Anterior cingulate cortex (tissue), 58 donors: ENCODE measurements around the gene KLKB1.
"Not testable (repeated sequence)": the region's sequence is repeated elsewhere in the genome, so short reads cannot be mapped to it uniquely, and the experiment has no call there.

Experiments
- DNase-seq, 58 donors: peaks; one replicate each; lab custom pipeline; 2025; lab: John Stamatoyannopoulos, UW

KLKB1 gene

GRCh38 chr4:186260504-186261448 is 33.5 kb downstream of the KLKB1 start:
- DNase-seq = no peak

DNA sequence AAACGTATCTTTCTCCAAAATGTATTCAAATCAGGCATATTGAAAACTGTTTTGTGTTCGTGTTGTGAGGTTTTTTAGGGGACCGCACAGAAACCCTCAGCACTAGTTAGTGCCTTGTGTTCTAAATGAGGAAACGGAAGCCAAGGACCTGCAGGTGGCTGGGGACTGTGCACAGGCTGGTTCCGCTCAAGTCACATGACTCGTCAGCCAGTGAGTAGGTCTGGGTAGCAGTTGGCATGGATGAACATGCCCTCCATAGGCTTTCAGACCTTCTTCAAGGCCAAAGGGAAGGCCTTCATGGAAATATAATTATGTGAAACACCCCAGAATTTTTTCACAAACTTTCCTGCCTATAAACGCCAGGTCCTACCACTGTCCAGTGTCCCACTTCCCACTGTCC is 37.4 kb downstream of the KLKB1 start:
- DNase-seq = no peak

- not testable (repeated sequence) for DNase-seq
Observed at GRCh38 chr4:186265250-186265649, 37.9 kb downstream of the KLKB1 start.

DNA sequence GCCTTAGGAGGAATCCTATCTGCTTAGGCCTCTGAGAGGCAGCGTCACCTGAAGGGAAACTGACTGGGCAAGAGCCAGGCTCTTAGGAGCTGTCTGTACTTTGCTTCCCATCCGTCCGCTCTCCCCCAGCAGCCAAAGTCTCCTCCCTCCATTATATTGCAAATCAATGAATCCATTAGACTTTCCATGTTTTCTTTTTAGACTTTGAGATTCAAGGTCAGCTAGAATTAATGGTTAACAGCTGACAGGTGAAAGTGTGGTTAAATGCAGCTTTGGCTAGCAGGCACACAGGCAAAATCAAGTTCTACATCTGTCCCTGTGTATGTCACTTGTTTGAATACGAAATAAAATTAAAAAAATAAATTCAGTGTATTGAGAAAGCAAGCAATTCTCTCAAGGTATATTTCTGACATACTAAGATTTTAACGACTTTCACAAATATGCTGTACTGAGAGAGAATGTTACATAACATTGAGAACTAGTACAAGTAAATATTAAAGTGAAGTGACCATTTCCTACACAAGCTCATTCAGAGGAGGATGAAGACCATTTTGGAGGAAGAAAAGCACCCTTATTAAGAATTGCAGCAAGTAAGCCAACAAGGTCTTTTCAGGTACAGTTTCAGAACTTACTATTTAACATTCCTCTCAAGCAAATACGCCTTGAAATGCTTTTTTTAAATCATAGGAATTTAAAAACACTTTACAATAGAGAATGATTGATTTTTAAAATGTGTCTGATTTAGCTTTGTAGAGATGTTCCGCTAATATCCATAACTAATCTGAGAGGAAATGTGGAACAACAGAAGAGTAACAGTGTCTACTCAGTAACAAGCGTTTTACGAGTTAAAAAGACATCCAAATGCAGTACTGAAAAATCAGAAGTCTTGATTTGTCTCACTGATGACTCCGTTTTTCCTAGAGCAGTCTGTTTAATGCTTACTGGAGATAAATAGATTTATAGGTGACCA is 38.7 kb downstream of the KLKB1 start, which contains the start of gene F11:
Gene F11, plus strand, starts transcription at position 507 of the 970 bp plus-strand sequence. CDS start 948 bp downstream, outside the sequence.
- no peak for DNase-seq

DNA sequence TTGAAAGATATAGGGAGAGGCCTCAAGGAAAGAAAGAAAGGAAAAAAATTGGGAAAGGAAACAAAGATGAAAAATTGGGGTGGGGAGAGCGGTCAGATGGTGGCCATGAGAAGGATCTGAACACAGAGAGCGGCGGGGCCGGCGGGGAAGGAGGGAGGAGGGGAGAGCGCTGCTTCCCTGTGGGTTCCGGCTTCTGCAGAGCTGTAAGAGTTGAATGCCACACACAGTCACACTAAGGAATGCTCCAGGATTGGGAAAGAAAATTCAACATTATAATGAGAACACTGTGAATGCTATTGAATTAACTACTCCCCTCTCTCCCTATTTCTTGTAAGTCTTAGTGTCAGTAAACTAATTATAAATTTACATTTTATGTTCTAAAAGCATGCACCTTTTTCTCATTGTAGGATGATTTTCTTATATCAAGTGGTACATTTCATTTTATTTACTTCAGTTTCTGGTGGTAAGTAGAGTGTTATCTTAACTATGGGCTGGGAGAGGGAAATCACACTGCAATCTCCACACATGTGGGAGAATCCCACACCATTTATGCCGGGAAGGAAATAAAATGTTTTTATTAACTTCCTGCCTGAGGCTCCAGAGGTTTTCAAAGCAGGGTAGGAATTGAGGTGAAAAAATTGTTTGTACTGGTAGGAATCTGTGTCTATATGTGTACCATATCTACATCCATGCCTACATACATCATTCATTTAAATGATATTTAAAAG is 39.6 kb downstream of the KLKB1 start:
- DNase-seq = no peak

DNA sequence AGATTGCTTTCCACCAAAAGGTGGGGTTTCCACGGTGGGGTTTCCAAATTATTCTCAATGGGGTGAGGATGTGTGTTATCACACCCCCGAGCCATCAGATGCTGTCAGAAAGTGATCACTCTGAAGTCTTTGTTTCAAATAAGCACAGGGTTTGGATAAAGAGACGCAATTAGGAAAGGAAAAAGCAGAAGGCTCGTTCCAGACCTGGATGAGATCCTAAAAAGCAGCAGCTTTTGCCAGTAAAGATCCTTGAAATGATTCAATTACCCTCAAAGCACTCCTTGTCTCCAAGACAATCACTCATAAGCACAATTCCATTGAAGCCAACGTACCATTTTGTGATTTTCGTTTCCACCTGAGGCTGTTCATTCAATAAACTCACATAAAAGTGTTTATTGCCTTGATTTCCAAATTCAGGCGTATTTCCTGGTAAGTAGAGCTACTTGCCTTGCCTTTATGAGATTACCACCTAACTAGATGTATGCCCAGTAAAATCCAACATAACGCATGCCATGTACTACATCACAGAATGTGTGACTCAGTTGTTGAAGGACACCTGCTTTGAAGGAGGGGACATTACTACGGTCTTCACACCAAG is 43.9 kb downstream of the KLKB1 start:
- DNase-seq = no peak

GRCh38 chr4:186272699-186273391 is 45.5 kb downstream of the KLKB1 start:
- DNase-seq = no peak

- DNase-seq = not testable (repeated sequence)
Observed at GRCh38 chr4:186273392-186273789, 46.1 kb downstream of the KLKB1 start.

DNA sequence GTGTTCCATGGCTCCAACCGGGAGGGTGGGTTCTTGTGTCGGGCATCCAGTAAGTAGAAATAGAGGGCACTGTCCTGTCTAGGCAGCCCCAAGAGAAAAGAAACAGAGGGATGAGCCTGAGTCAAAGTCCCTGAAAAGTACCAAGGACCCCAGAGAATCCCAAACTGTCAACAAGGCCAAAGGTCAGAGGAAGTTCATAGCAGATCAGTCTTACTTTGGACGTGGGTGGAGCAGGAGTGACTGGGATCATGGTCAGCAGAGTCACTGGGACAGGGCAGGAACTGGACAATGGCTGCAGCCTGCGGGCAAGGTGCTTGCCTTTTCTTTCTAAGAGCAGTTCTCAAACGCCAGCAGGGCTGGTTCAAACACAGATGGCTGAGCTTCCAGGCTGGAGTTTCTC is 56.0 kb downstream of the KLKB1 start:
- no peak for DNase-seq

GRCh38 chr4:186285147-186285546 is 57.8 kb downstream of the KLKB1 start:
- DNase-seq = no peak

DNA sequence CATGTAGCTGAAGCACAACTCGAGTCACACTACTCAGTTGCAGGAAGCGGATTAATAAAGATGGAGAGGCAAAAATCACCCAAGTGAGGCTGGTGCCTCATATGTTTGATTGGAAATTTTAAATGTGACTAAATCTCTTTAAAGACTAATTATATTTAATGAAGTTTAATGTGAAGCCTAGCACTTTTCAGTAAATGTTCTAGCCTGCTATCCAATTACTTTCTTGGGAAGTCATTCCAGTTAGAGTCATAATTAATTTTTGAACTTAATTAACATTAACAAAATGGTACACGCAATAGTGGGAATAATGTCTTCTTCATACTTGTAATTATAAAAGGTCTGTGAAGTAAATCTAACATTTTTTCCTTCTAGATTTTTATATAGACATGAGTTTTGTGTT is 59.3 kb downstream of the KLKB1 start:
- DNase-seq = no peak

- DNase-seq = no peak
Observed at GRCh38 chr4:186291256-186291890, 64.1 kb downstream of the KLKB1 start.

DNA sequence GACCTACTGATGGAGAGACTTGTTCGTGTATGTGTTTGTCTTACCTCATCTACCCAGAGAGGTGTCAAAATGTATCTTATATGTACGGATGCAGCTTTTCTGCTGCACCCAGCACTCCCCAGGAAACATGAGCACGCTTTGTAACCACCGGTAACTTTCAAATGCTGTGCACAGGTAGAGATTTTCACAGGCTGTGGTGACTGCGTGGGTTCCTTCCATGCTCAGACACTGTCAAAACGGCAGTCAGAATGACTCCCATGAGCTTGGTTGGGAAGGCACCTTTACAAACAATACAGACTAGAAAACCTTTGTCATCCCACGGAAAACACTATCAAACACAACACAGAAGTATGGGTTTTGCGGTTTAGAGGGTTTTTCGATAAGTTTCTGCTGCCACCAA is 66.9 kb downstream of the KLKB1 start:
- no peak for DNase-seq

DNA sequence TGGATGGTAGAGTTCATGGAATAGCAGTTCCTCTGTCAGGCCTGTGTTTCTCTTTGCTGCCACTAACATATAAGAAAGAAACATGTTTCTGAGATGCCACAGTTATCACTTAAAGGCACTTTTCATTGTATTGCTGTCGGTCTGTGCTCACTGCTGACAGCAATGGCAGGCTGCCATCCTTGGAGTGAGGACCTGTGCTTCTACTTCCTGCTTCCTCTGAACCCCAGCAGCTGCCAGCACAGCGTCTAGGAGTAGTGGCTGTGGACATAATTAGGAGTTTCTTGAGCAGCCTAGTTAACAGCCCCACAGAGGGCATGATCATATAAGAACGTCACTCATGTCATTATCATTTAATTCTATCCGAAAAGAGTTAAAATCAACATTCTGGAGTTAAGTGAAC is 69.2 kb downstream of the KLKB1 start:
- no peak for DNase-seq

DNA sequence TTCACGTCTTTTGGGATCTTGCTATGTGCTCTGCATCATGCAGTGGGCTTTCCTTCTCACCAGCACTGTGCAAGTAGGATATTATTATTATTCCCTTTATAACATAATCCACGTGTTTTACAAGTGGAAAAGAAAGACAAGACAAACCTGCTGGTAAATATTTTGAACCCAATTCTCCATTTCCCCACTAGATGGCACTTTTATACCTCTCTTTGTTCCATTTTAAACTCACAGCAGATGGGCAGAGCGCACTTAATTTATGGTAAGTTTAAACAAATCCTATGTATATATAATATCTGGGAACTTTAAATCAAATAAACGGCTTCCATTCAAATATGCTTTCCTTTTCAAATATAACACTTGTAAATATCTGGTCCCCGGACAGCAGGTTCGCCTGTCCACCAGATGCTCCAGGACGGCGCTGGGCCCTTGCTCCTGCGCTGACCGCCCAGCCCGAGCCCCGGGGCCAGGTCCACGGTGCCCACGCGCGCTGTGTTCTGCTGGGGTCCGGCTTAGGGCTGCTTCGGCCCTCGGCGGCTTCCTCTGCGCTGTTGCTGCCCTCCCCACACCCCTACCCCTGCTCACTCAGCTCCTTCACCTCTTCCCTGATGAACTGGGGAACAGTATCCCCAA is 69.8 kb downstream of the KLKB1 start:
- DNase-seq = peak in 2 of 58 donors; percentile 47 to 51

GRCh38 chr4:186298031-186298647 is 70.8 kb downstream of the KLKB1 start:
- DNase-seq = no peak

DNA sequence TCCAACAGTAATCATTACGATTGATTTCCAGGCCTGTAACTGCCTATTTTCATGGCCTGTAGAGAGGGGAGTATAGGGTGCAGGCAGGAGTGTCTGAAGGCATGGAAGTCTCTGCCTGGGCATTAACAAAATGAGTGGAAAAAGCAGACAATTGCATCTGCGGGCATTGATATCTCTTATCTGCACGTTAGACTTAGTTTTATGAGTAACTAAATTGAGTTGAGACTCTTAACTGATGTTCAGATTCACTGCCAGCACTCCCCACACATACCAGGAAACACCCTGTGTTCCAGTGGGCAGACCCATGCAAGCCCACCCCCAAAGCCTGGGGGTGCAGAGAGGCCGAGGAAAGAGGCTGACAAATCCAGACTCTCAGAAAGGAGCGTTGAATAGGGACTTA is 72.0 kb downstream of the KLKB1 start:
- DNase-seq = no peak
